Measurements from ENCODE around the gene LTB4R. TPM values are rescaled to one million over a fixed set of nuclear protein-coding genes. Genes with fewer than 3 reads are reported as not detected.
"Not testable (repeated sequence)": the region's sequence is repeated elsewhere in the genome, so short reads cannot be mapped to it uniquely, and the experiment has no call there.

Gene LTB4R
- total and polyA plus RNA-seq, 9 of the 15 experiments (the other 6 are each of a cell fraction or from before 2014, with no cell fraction given), result 0.38 to 10.5 (median 2.8) TPM

- TF ChIP-seq ZNF407 (IDR thresholded peaks at IDR 0.05; ENCODE audit: low read depth), result no peak
Observed at GRCh38 chr14:24327303-24327702, 16.0 kb downstream of the LTB4R start (continued).

GRCh38 chr14:24327914-24328313, 16.6 kb downstream of the LTB4R start:
- FAIRE-seq (peak; percentile 75), DNase-seq (ENCODE audit: extremely low read depth in 1 of 4, low spot score in 3 of 4) (peak in 1 of 4 experiments; percentile 37)
- not testable (repeated sequence) for H3K27ac ChIP-seq (ENCODE audit: extremely low read depth, low read depth, low read length); H3K9me3 ChIP-seq (replicated peaks; ENCODE audit: control insufficient read depth, insufficient read depth, low read depth, low read length); H3K36me3 ChIP-seq (ENCODE audit: control insufficient read depth, insufficient read depth, low read length); ATAC-seq; H3K9me1 ChIP-seq (ENCODE audit: control insufficient read depth, insufficient read depth, low read length); H3K4me3 ChIP-seq; H3K9ac ChIP-seq (ENCODE audit: insufficient read depth in 1 of 2, low read depth in 2 of 2, low read length in 2 of 2); H3K27me3 ChIP-seq (ENCODE audit: control insufficient read depth in 2 of 2, insufficient read depth in 2 of 2, low read length in 2 of 2); H2AFZ ChIP-seq (ENCODE audit: low read depth, low read length); H3K4me2 ChIP-seq (ENCODE audit: insufficient read depth, low read length); BruUV-seq (replicated peaks); H3K79me2 ChIP-seq (ENCODE audit: control insufficient read depth, insufficient read depth, low read length); H4K20me1 ChIP-seq (replicated peaks; ENCODE audit: control insufficient read depth, insufficient read depth, low read length)
- WGBS (ENCODE audit: insufficient coverage, low coverage, missing lambda C conversion rate), result 0% methylated on average over 6 of the region's 9 CpGs
- H3K4me1 ChIP-seq (replicated peaks in 1 of 2; ENCODE audit: control insufficient read depth in 2 of 2, insufficient read depth in 2 of 2, low read length in 2 of 2), result peaks cover 5 to 20% of the 10 kb centered on the region in 2 experiments; a peak in 4 of 5 replicates
- POLR2A ChIA-PET, result interaction anchor here (1.1 to 1.3 kb wide), 2 partner anchors 104 to 109 kb away, joined by 3 to 6 read pairs; no protein-coding TSS in a partner anchor
- intact Hi-C loops (cut with micrococcal nuclease), result loop anchor here (1.0 kb wide), 1 partner anchor 103 kb away; no protein-coding TSS in a partner anchor
- in situ Hi-C loops (cut with MboI), result loop anchor here (25.0 kb wide), 1 partner anchor 359 kb away; no protein-coding TSS in a partner anchor
- CTCF ChIA-PET (ENCODE audit: low intra/inter-chr PET ratio), result interaction anchor here (1.5 to 1.7 kb wide), 2 partner anchors 103 to 108 kb away, joined by 5 read pairs; no protein-coding TSS in a partner anchor
- peak; percentile 30 to 37 (median 31); a peak in 4 of 6 replicates for TF ChIP-seq CTCF (IDR thresholded peaks at IDR 0.05 in 2 of 3, conservative IDR thresholded peaks at IDR 0.05 in 1 of 3; ENCODE audit: insufficient read depth in 2 of 3, low read depth in 1 of 3, low read length in 3 of 3)
- 0 out of 2 replicates have a peak, but pooled peaks have one; percentile 10 for TF ChIP-seq DEAF1 (CRISPR knock-in tag; IDR thresholded peaks at IDR 0.05)

Data from K562 (cell line).